GM12892 (cell line): ENCODE results near the gene UBR3.

Experiments used
- POLR2AphosphoS5 ChIP-seq: IDR thresholded peaks from 2 replicates; pipeline ENCODE4 v1.6.1; 2011; ENCODE audit warnings: low read depth, low read length, control low read depth
- TAF1 ChIP-seq: IDR thresholded peaks from 2 replicates; pipeline ENCODE4 v1.6.1; 2011; ENCODE audit warnings: low read depth, mild to moderate bottlenecking, control low read depth, low read length, borderline replicate concordance

GRCh38 chr2:170017860-170018532, 190.7 kb downstream of the UBR3 start:
- TF ChIP-seq POLR2AphosphoS5, result no peak
- TF ChIP-seq TAF1, result no peak
